PC-9 (cell line): ENCODE results near the gene ABHD8. TPM values are rescaled to one million over a fixed set of nuclear protein-coding genes. Genes with fewer than 3 reads are reported as not detected.

Source experiments
- BruUV-seq: library from RNA; stranded (reverse); fragments of 400-500 nt; replicated peaks from 2 replicates; lab custom pipeline; 2021; lab: Mats Ljungman, UMichigan
- CTCF ChIA-PET: fragments of 300-600 bp; sonication (Branson Sonifier 250); formaldehyde crosslinking; loops from one replicate; lab custom pipeline; 2022; ENCODE audit warnings: antibody characterized with exemption; lab: Charles Lee
- POLR2A ChIA-PET: fragments of 300-600 bp; sonication (Branson Sonifier 250); formaldehyde crosslinking; loops from one replicate; lab custom pipeline; 2022; ENCODE audit warnings: antibody characterized with exemption; ENCODE audit not compliant: unreplicated experiment; lab: Charles Lee
- DNase-seq, 2 experiments: peaks; one replicate each; pipeline versions ENCODE4 v3.0.0 to v3.0.0-alpha.2; 2015 to 2022; ENCODE audit warnings: mixed read lengths in 1 of 2
- H2AFZ ChIP-seq: fragments of 200-600 bp; sonication (generic); 2 replicates; pipeline ENCODE4 v1.8.1; 2017; ENCODE audit warnings: antibody characterized with exemption
- H3F3A ChIP-seq: fragments of 200-600 bp; sonication (generic); 2 replicates; pipeline ENCODE4 v1.8.1; 2017; ENCODE audit warnings: antibody characterized with exemption, mild to moderate bottlenecking, low read depth; ENCODE audit not compliant: insufficient read depth
- H3K27ac ChIP-seq: fragments of 200-600 bp; sonication (generic); 2 replicates; pipeline ENCODE4 v1.6.1; 2016; ENCODE audit warnings: mixed run types
- H3K27me3 ChIP-seq: fragments of 200-600 bp; sonication (generic); 2 replicates; pipeline ENCODE4 v1.6.1; 2016; ENCODE audit warnings: low read depth, mixed run types; ENCODE audit not compliant: insufficient read depth
- H3K36me3 ChIP-seq: fragments of 200-600 bp; sonication (generic); 2 replicates; pipeline ENCODE4 v1.6.1; 2016; ENCODE audit warnings: low read depth, mixed run types
- H3K4me1 ChIP-seq: fragments of 200-600 bp; sonication (generic); replicated peaks from 2 replicates; pipeline ENCODE4 v1.6.1; 2016; ENCODE audit warnings: mixed run types; ENCODE audit not compliant: insufficient read depth
- H3K4me2 ChIP-seq: fragments of 200-600 bp; sonication (generic); 2 replicates; pipeline ENCODE4 v1.6.1; 2017; ENCODE audit warnings: mixed run types
- H3K4me3 ChIP-seq: fragments of 200-600 bp; sonication (generic); 2 replicates; pipeline ENCODE4 v1.6.1; 2016; ENCODE audit warnings: mixed run types
- H3K79me2 ChIP-seq: fragments of 200-600 bp; sonication (generic); 2 replicates; pipeline ENCODE4 v1.6.1; 2017; ENCODE audit warnings: low read depth, mixed run types
- H3K9me2 ChIP-seq: fragments of 200-600 bp; sonication (generic); 2 replicates; pipeline ENCODE4 v1.8.1; 2017; ENCODE audit warnings: mild to moderate bottlenecking; ENCODE audit not compliant: insufficient read depth
- H3K9me3 ChIP-seq: fragments of 200-600 bp; sonication (generic); 2 replicates; pipeline ENCODE4 v1.8.1; 2016; ENCODE audit warnings: low read depth; ENCODE audit not compliant: insufficient read depth
- H4K20me1 ChIP-seq: fragments of 200-600 bp; sonication (generic); 2 replicates; pipeline ENCODE4 v1.8.1; 2017; ENCODE audit not compliant: insufficient read depth
- CTCF ChIP-seq: fragments of 200-600 bp; sonication (generic); conservative IDR thresholded peaks from 2 replicates; pipeline ENCODE4 v1.6.1; 2017; ENCODE audit warnings: mixed run types, antibody characterized with exemption, mild to moderate bottlenecking, moderate library complexity
- EZH2 ChIP-seq: fragments of 200-600 bp; sonication (generic); IDR thresholded peaks from 2 replicates; pipeline ENCODE4 v1.8.0; 2017; ENCODE audit warnings: antibody characterized with exemption, low read depth
- intact Hi-C: fragments of 100-400 bp; cut with micrococcal nuclease; formaldehyde crosslinking; loops from one replicate; pipeline ENCODE4 v1.10.0; 2022; ENCODE audit not compliant: unreplicated experiment
- total RNA-seq: library from RNA; stranded (reverse); gene quantifications from 2 replicates; pipeline ENCODE4 v1.2.3, GENCODE V29; 2021

Gene ABHD8
- total RNA-seq, 1 experiment from 2014 or later, result 37.5 TPM

- H3K27ac ChIP-seq, result peak overlapping the region; percentile 63
- H3K36me3 ChIP-seq, result no peaks in the 10 kb centered on the region; the same call in 1 of the 2 replicates
- peaks cover 22% of the 10 kb centered on the region for H3K79me2 ChIP-seq
- ChIA-PET CTCF (interaction anchor here (0.5 to 1.2 kb wide), 10 partner anchors 13 to 545 kb away, joined by 3 to 9 read pairs (median 4); partner anchors contain the start of gene MRPL34), POLR2A (interaction anchor here (0.6 kb wide), 1 partner anchor 127 kb away, joined by 4 read pairs; the partner anchor contains the start of gene MVB12A)
- no peak for TF ChIP-seq EZH2
- TF ChIP-seq CTCF, result peak; percentile 77
- intact Hi-C loops, result loop anchor here (2.0 to 5.0 kb wide), 2 partner anchors 35 to 94 kb away; no protein-coding TSS in a partner anchor
- no peaks in the 10 kb centered on the region for H3K9me2 ChIP-seq
- BruUV-seq, result no TSS peak
- no peaks in the 10 kb centered on the region for H3K9me3 ChIP-seq
- peaks cover 35% of the 10 kb centered on the region for H3K4me1 ChIP-seq
- peaks cover 55% of the 10 kb centered on the region for H3F3A ChIP-seq
- H3K27me3 ChIP-seq, result no peaks in the 10 kb centered on the region
- peak overlapping the region; percentile 65 for H3K4me3 ChIP-seq
- H3K4me2 ChIP-seq, result peak overlapping the region; percentile 93
- peak; percentile 86 to 89 for DNase-seq
- H4K20me1 ChIP-seq, result 0 out of 2 replicates have a peak, but pooled peaks cover 5% of the 10 kb centered on the region
- H2AFZ ChIP-seq, result peak overlapping the region; percentile 92
Observed at GRCh38 chr19:17292301-17293074, 10.7 kb downstream of the ABHD8 start.

- H3F3A ChIP-seq, result peaks cover 26% of the 10 kb centered on the region
- H3K4me3 ChIP-seq, result no peak overlapping the region
- no peaks in the 10 kb centered on the region for H3K9me3 ChIP-seq
- H3K4me1 ChIP-seq, result peaks cover 15% of the 10 kb centered on the region; the same call in 1 of the 2 replicates
- no peak overlapping the region for H3K4me2 ChIP-seq
- no peaks in the 10 kb centered on the region for H3K27me3 ChIP-seq
- H3K9me2 ChIP-seq, result no peaks in the 10 kb centered on the region
- ChIA-PET POLR2A (no interaction called here), CTCF (no interaction called here)
- intact Hi-C loops, result no loop called here
- BruUV-seq, result no TSS peak
- no peaks in the 10 kb centered on the region; the same call in 1 of the 2 replicates for H3K36me3 ChIP-seq
- no peaks in the 10 kb centered on the region for H4K20me1 ChIP-seq
- DNase-seq, result peak in 1 of 2 experiments; percentile 31
- no peak overlapping the region for H2AFZ ChIP-seq
- H3K79me2 ChIP-seq, result peaks cover 10% of the 10 kb centered on the region
- no peak overlapping the region for H3K27ac ChIP-seq
- TF ChIP-seq CTCF, result no peak; the same call in 1 of the 2 replicates
- no peak for TF ChIP-seq EZH2
Observed at GRCh38 chr19:17289489-17289888, 13.7 kb downstream of the ABHD8 start.

GRCh38 chr19:17286752-17287151 is 16.5 kb downstream of the ABHD8 start:
- H3K4me2 ChIP-seq, result no peak overlapping the region
- no peak overlapping the region for H3K27ac ChIP-seq
- POLR2A ChIA-PET, result no interaction called here
- H3K9me2 ChIP-seq, result no peaks in the 10 kb centered on the region
- no TSS peak for BruUV-seq
- H3K27me3 ChIP-seq, result no peaks in the 10 kb centered on the region
- DNase-seq, result peak in 1 of 2 experiments; percentile 30
- no peaks in the 10 kb centered on the region for H3K9me3 ChIP-seq
- intact Hi-C loops, result no loop called here
- no peaks in the 10 kb centered on the region for H3K36me3 ChIP-seq
- TF ChIP-seq CTCF (no peak), EZH2 (no peak)
- H2AFZ ChIP-seq, result no peak overlapping the region
- peaks cover 1% of the 10 kb centered on the region; the same call in 1 of the 2 replicates for H3K4me1 ChIP-seq
- no peak overlapping the region for H3K4me3 ChIP-seq
- no peaks in the 10 kb centered on the region for H3K79me2 ChIP-seq
- H4K20me1 ChIP-seq, result no peaks in the 10 kb centered on the region
- CTCF ChIA-PET, result no interaction called here
- peaks cover 12% of the 10 kb centered on the region; the same call in 1 of the 2 replicates for H3F3A ChIP-seq
